GM21619 (cell line): ENCODE results near the gene MAP1S.
A peak's percentile ranks its signal among the peaks of the same experiment; 100 is the strongest.

ENCODE experiments used
- ATAC-seq: cut with Tn5 transposase; IDR thresholded peaks from one replicate; pipeline ENCODE4 v1.9.1; 2021; ENCODE audit not compliant: unreplicated experiment

Gene MAP1S

GRCh38 chr19:17737690-17738153 is 18.4 kb downstream of the MAP1S start:
- no peak for ATAC-seq

GRCh38 chr19:17739121-17739875 is 20.0 kb downstream of the MAP1S start:
- peak; percentile 51 for ATAC-seq

- ATAC-seq, result no peak
Observed at GRCh38 chr19:17741456-17741855, 22.2 kb downstream of the MAP1S start.

- ATAC-seq, result no peak
Observed at GRCh38 chr19:17743874-17744580, 24.7 kb downstream of the MAP1S start.

DNA sequence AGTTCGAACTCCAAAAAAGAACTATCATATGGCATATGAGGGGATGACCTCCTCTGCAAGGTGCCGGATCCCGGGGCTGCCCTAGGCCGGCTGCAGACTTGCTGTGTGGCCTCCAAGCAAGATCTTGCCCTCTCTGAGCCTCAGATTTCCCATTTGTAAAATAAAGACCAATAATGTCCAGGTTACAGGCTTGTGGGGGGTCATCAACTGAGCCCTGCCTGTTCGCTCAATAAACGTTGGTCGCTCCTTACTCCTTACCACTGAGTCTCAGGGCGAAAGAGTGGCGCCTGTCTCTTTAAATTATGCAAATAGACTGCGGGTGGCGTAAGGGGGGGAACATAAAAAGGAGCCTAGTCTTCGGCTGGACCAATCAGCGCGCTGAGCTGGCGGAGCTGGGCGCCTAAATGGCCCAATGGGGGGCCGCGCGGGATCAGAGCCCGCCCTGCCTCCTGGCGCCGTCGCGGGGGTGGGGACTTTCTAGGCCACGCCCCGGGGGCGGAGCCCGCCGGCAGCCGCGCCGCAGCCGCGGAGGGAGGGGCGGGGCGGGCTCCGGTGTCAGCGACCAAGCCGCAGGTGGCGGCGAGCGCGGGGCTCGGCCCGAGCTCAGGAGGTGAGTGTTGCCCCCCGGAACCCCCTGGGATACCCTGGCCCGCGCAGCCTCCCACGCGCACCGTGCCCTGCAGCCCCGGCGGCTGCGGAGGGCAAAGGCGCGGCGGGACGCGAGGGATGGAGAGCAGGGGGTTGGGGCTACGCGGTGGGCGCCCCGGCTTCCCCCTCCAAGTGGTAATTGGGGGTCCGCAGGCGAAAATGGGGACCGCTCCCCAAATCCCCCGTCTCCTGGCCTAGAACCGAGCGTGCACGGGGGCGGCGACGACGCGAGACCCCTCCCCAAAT is 28.2 kb downstream of the MAP1S start:
- ATAC-seq, result peak; percentile 58

DNA sequence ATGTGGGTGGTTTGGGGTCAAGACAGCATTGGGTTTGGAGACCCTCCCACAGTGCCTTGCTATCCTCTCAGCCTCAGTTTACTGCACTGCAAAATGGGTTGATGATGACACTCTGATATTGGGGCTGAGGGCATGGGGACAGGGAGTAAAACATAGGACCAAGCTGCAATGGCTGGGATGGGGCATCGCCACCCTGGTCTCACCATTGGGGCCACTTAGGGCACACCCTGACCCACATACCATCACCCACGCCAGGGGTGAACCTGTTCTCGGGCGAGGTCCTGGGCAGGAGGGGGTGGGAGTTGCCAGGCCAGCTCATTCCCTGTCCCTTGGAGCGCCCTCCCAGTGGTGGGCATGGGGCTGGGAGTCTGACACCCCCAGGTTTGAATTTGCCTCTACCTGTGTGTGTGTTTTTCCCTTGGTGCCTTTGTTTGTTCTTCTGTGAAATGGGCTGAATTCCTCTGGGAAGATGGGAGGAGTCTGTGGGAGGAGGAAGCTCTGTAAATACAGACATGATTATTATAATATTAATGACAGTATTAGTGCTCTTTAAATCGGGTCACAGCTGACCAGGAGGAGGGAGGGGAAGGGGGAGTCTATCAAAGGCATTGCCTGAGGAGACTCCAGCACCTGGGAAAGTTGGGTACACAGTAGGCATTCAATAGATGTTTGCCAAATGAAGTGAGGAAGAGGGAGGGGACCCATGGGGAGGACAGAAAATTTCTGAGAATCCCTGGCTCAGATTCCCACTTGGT is 29.8 kb downstream of the MAP1S start:
- no peak for ATAC-seq

DNA sequence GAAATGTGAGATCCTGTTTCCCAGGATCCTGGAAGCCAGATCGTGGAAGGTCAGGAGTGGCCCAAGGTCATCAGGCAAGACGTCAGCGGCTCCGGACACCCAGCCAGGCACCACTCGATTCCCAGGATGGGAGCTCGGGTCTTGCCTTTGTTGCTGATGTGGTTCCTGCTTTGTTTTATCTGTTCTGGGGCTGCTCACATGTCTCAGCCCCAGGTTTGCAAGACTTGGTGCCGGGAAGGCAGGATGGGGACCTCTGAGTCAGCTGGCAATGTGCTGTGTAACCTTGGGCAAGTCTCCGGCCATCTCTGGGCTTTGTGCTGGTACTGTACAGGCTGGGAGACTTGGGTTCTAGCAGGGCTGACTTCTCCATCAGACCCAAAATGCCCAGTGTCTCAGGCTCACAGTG is 30.6 kb downstream of the MAP1S start:
- ATAC-seq, result no peak

GRCh38 chr19:17751103-17751911 is 32.0 kb downstream of the MAP1S start, which contains the start of gene FCHO1:
Gene FCHO1 (plus strand): TSS chr19:17751477. CDS start chr19:17755165, 3,688 bp downstream.
- ATAC-seq, result no peak

DNA sequence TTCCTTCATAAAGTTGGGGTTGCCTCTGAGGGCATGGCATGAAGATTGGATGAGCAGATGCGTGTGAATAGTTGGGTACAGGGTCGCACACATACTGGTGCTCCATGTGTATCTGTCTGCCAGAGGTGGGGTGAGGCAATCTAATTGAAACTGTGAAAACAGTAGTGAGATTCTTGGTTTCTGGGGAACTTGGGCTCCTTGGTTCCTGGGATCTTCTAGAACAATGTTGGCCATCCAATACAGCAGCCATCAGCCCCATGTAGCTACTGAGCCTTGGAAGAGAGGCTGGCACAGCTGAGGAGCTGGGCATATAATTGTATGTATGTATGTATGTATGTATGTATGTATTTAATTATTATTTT is 32.6 kb downstream of the MAP1S start:
- ATAC-seq, result no peak

GRCh38 chr19:17752865-17753639 is 33.8 kb downstream of the MAP1S start:
- ATAC-seq, result no peak

GRCh38 chr19:17753976-17754375 is 34.7 kb downstream of the MAP1S start:
- ATAC-seq, result no peak

DNA sequence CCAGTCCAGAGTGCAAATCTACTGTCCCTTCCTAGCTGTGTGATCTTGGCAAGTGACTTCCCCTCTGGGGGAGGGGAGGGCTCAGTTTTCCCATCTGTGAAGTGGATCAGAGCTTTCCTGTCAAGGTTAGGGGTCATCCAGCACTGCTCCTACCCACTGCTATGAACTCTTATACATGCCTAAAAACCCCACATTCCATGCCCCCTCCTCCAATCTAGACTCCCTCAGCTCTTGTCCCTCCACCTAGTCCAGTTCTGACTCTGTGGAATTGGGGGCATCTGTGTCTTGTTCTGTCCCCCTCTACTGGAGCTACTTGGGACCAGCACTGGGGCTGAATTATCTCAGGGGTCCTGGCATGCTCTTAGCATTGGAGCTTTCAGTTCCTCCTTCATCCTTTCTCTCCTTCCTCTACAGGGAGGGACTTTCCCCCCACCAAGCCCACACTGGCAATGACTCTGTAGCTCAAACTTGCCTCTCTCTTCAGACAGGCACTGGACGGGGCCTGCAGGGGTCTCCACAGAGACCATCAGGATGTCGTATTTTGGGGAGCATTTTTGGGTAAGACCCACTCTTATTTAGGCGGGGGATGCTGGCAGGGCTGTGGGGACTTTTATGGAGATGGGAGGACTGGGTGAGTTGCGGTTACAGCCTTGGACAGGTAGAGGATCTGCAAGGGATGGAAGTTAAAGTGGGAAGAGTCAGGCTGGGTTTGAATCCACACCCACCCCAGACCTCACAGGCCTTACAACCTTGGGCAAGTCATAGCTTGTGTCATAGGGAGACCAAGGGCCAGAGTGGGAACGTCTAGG is 35.6 kb downstream of the MAP1S start:
- peak; percentile 44 for ATAC-seq

GRCh38 chr19:17755443-17755890 is 36.2 kb downstream of the MAP1S start:
- ATAC-seq, result no peak

DNA sequence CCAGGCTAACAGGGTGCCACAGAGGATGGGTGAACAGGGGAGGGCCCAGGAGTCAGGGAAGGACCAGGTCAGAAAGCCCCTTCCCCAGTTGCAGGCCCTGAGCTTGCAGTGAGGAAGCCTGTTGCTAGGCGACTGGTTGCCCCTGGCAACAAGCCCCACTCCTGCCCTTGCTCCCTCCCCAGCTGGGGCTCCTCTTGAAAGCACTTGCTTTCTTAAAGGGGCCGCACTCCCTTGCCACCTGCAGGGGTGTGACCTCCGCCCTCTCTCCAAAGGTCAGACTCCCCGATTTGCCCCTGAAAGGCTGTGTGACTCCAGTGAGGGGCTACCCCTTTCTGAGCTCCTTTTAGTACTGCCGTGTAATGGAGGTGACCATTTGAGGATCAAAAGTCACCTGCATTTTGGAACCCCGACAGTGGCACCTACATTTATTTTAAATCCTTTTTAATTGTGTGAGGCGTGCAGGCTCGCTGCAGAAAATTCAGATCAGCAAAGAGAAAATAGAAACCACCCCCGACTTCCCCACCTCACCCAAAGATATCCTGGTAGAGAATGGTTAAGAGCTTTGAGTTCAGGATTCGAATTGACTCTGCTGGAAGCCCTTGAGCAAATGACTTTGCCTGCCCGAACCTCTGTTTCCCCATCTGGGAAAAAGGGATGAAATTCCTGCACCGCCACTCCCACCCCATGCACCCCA is 36.8 kb downstream of the MAP1S start:
- ATAC-seq, result no peak

- no peak for ATAC-seq
Observed at GRCh38 chr19:17757125-17757524, 37.8 kb downstream of the MAP1S start.

DNA sequence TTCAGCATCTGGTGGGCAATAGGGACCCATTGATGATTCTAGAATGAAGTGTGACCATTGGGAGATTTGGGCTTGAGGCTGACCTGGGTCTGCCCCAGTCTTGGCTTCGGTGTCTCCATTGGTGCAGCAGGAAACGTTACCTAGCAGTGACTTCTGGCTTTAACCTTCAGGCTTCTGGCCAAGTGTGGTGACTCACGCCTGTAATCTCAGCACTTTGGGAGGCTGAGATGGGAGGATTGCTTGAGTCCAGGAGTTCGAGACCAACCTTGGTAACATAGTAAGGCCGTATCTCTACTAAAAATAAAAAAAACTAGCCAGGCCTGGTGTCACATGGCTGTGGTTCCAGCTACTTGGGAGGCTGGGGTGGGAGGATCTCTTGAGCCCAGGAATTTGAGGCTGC is 39.2 kb downstream of the MAP1S start:
- no peak for ATAC-seq

DNA sequence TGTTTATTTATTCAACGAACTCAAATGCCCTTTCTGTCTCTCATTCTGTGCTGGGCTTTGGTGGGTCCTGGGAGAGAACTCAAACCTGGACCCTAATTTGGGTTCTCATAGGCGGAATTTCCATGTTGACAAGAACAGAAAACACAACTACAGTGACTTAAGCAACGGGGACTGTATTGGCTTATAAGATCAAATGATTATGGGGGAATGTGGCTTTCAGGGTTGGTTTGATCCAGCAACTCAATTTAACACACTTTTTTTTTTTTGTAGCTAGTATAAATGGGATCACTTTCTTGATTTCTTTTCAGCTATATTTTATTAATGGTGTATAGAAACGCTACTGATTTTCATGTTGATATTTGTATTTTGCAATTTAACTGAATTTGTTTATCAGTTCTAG is 41.9 kb downstream of the MAP1S start:
- ATAC-seq, result no peak
